IMR-90 (cell line): ENCODE results near the gene HRH2. TPM values are rescaled to one million over a fixed set of nuclear protein-coding genes. Genes with fewer than 3 reads are reported as not detected.

Experiments
- ATAC-seq: fragments of 200-7000 bp; cut with Tn5 transposase; 2 replicates; pipeline ENCODE4 v1.9.1; 2020; ENCODE audit warnings: low read depth, mild to moderate bottlenecking, moderate library complexity
- BruUV-seq: library from RNA; stranded (reverse); fragments of 400-500 nt; replicated peaks from 2 replicates; lab custom pipeline; 2021; lab: Mats Ljungman, UMichigan
- CTCF ChIA-PET: fragments of 300-600 bp; formaldehyde crosslinking; extraction: SDS; loops from one replicate; lab custom pipeline; 2021; ENCODE audit warnings: antibody characterized with exemption; lab: Yijun Ruan, JAX
- POLR2A ChIA-PET: fragments of 300-600 bp; sonication (Branson Sonifier 250); formaldehyde crosslinking; loops from one replicate; lab custom pipeline; 2022; ENCODE audit warnings: antibody characterized with exemption; ENCODE audit not compliant: unreplicated experiment; lab: Charles Lee
- DNase-seq: peaks from one replicate; pipeline ENCODE4 v3.0.0; 2013
- H2AFZ ChIP-seq: replicated peaks from 2 replicates; pipeline ENCODE3; 2013; ENCODE audit warnings: low read length, mild to moderate bottlenecking; ENCODE audit not compliant: poor library complexity
- H2AK5ac ChIP-seq: 2 replicates; pipeline ENCODE4 v1.6.1; 2013; ENCODE audit warnings: low read depth, low read length, inconsistent platforms
- H2AK9ac ChIP-seq: replicated peaks from 2 replicates; pipeline ENCODE3; 2013; ENCODE audit warnings: mild to moderate bottlenecking, low read depth, low read length, moderate library complexity; ENCODE audit not compliant: poor library complexity
- H2BK120ac ChIP-seq: 2 replicates; pipeline ENCODE4 v1.6.1; 2013; ENCODE audit warnings: low read depth, low read length, inconsistent platforms
- H2BK15ac ChIP-seq: 3 replicates; pipeline ENCODE4 v1.6.1; 2013; ENCODE audit warnings: low read depth, low read length, inconsistent platforms
- H2BK20ac ChIP-seq: 2 replicates; pipeline ENCODE4 v1.6.1; 2013; ENCODE audit warnings: low read depth, mild to moderate bottlenecking, inconsistent platforms, low read length, moderate library complexity
- H2BK5ac ChIP-seq: 2 replicates; pipeline ENCODE4 v1.6.1; 2013; ENCODE audit warnings: mild to moderate bottlenecking, low read depth, low read length, inconsistent platforms; ENCODE audit not compliant: poor library complexity, severe bottlenecking
- H3K14ac ChIP-seq: replicated peaks from 2 replicates; pipeline ENCODE4 v1.6.1; 2013; ENCODE audit warnings: low read depth, low read length, inconsistent platforms
- H3K18ac ChIP-seq: 2 replicates; pipeline ENCODE4 v1.6.1; 2013; ENCODE audit warnings: low read depth, low read length, control low read depth
- H3K23ac ChIP-seq: 2 replicates; pipeline ENCODE4 v1.6.1; 2013; ENCODE audit warnings: low read depth, low read length, inconsistent platforms
- H3K27ac ChIP-seq: 2 replicates; pipeline ENCODE4 v1.5.1; 2013; ENCODE audit warnings: mild to moderate bottlenecking, control low read depth, low read length; ENCODE audit not compliant: insufficient read depth
- H3K27me3 ChIP-seq: 2 replicates; pipeline ENCODE4 v1.6.1; 2013; ENCODE audit warnings: low read length; ENCODE audit not compliant: control insufficient read depth, insufficient read depth
- H3K36me3 ChIP-seq: 2 replicates; pipeline ENCODE4 v1.6.1; 2013; ENCODE audit warnings: low read length, mixed read lengths; ENCODE audit not compliant: control insufficient read depth, insufficient read depth
- H3K4ac ChIP-seq: 2 replicates; pipeline ENCODE4 v1.6.1; 2013; ENCODE audit warnings: low read depth, low read length, inconsistent platforms
- H3K4me1 ChIP-seq: 2 replicates; pipeline ENCODE4 v1.6.1; 2013; ENCODE audit warnings: low read length, mixed read lengths; ENCODE audit not compliant: control insufficient read depth, insufficient read depth
- H3K4me2 ChIP-seq: 2 replicates; pipeline ENCODE4 v1.6.1; 2013; ENCODE audit warnings: low read depth, mild to moderate bottlenecking, control low read depth, low read length, moderate library complexity
- H3K4me3 ChIP-seq: 2 replicates; pipeline ENCODE4 v1.5.1; 2013; ENCODE audit warnings: low read depth, mild to moderate bottlenecking, control low read depth, low read length, moderate library complexity; ENCODE audit not compliant: insufficient read depth
- H3K56ac ChIP-seq: 2 replicates; pipeline ENCODE4 v1.6.1; 2013; ENCODE audit warnings: low read length, inconsistent platforms; ENCODE audit not compliant: insufficient read depth; ENCODE audit errors: extremely low read depth
- H3K79me1 ChIP-seq, 2 experiments: 2 replicates each; pipeline ENCODE4 v1.6.1; 2013; ENCODE audit warnings: low read length in 2 of 2, inconsistent platforms in 1 of 2, low read depth in 1 of 2
- H3K9ac ChIP-seq: 2 replicates; pipeline ENCODE4 v1.6.1; 2013; ENCODE audit warnings: low read depth, low read length, control low read depth
- H3K9me1 ChIP-seq: 2 replicates; pipeline ENCODE4 v1.6.1; 2013; ENCODE audit warnings: low read length, inconsistent platforms; ENCODE audit not compliant: insufficient read depth
- H3K9me3 ChIP-seq: 2 replicates; pipeline ENCODE4 v1.6.1; 2013; ENCODE audit warnings: low read length; ENCODE audit not compliant: control insufficient read depth, insufficient read depth
- H4K20me1 ChIP-seq: 2 replicates; pipeline ENCODE4 v1.6.1; 2013; ENCODE audit warnings: low read length, inconsistent platforms; ENCODE audit not compliant: insufficient read depth
- H4K5ac ChIP-seq: 2 replicates; pipeline ENCODE4 v1.6.1; 2013; ENCODE audit warnings: mild to moderate bottlenecking, low read depth, low read length, control low read depth
- H4K8ac ChIP-seq, 2 experiments: 2 replicates each; pipeline ENCODE4 v1.6.1; 2013; ENCODE audit warnings: low read depth in 2 of 2, low read length in 2 of 2, control low read depth in 1 of 2, inconsistent platforms in 1 of 2
- H4K91ac ChIP-seq: 2 replicates; pipeline ENCODE4 v1.6.1; 2013; ENCODE audit warnings: low read depth, low read length, inconsistent platforms; ENCODE audit not compliant: insufficient read depth
- BHLHE40 ChIP-seq: fragments of 150-350 bp; IDR thresholded peaks from 2 replicates; pipeline ENCODE4 v1.6.1; 2016; ENCODE audit warnings: mild to moderate bottlenecking, low read depth, low read length
- CEBPB ChIP-seq: IDR thresholded peaks from 2 replicates; pipeline ENCODE4 v1.6.1; 2012; ENCODE audit warnings: low read depth, low read length, improper control_type of control experiment
- CHD1 ChIP-seq: IDR thresholded peaks from 2 replicates; pipeline ENCODE4 v1.6.1; 2012; ENCODE audit warnings: low read depth, low read length, improper control_type of control experiment
- FOS ChIP-seq: fragments of 150-350 bp; IDR thresholded peaks from 2 replicates; pipeline ENCODE4 v1.6.1; 2016; ENCODE audit warnings: low read depth, low read length
- MAFK ChIP-seq: IDR thresholded peaks from 2 replicates; pipeline ENCODE4 v1.6.1; 2012; ENCODE audit warnings: low read depth, low read length, improper control_type of control experiment
- MAZ ChIP-seq: IDR thresholded peaks from 2 replicates; pipeline ENCODE4 v1.6.1; 2012; ENCODE audit warnings: low read depth, mild to moderate bottlenecking, low read length, improper control_type of control experiment, moderate library complexity, borderline replicate concordance
- MXI1 ChIP-seq: IDR thresholded peaks from 2 replicates; pipeline ENCODE4 v1.6.1; 2012; ENCODE audit warnings: low read depth, mild to moderate bottlenecking, low read length, moderate library complexity, borderline replicate concordance
- NFE2L2 ChIP-seq: fragments of 150-350 bp; IDR thresholded peaks from 2 replicates; pipeline ENCODE4 v1.6.1; 2016; ENCODE audit warnings: low read depth, mild to moderate bottlenecking, low read length
- POLR2A ChIP-seq: IDR thresholded peaks from 2 replicates; pipeline ENCODE4 v1.6.1; 2012; ENCODE audit warnings: mild to moderate bottlenecking, low read depth, low read length
- RAD21 ChIP-seq: IDR thresholded peaks from 2 replicates; pipeline ENCODE4 v1.6.1; 2012; ENCODE audit warnings: low read length, improper control_type of control experiment
- RCOR1 ChIP-seq: IDR thresholded peaks from 2 replicates; pipeline ENCODE4 v1.6.1; 2012; ENCODE audit warnings: mild to moderate bottlenecking, low read length, improper control_type of control experiment; ENCODE audit not compliant: insufficient replicate concordance
- RFX5 ChIP-seq: IDR thresholded peaks from 2 replicates; pipeline ENCODE4 v1.8.0; 2012; ENCODE audit warnings: low read depth, mild to moderate bottlenecking, low read length, moderate library complexity
- SMC3 ChIP-seq: fragments of 150-350 bp; IDR thresholded peaks from 2 replicates; pipeline ENCODE4 v1.6.1; 2016; ENCODE audit warnings: low read depth, mild to moderate bottlenecking, antibody characterized with exemption, low read length, moderate library complexity
- WGBS, 2 experiments: methylation state at CpG; one replicate each; pipeline versions ENCODE4 v1.1.5 to v1.1.7; 2013; ENCODE audit warnings: missing lambda C conversion rate in 2 of 2; ENCODE audit not compliant: insufficient read length in 1 of 2; ENCODE audit errors: extremely low coverage in 2 of 2; 5-methylcytosine and 5-hydroxymethylcytosine counted together
- dilution Hi-C: fragments of 300-500 bp; cut with HindIII; formaldehyde crosslinking; loops from one replicate; pipeline ENCODE4 v1.14.3; 2018; ENCODE audit warnings: low sequenced_read_pairs; ENCODE audit not compliant: unreplicated experiment
- in situ Hi-C: fragments of 300-500 bp; cut with MboI; formaldehyde crosslinking; loops from 3 replicates; pipeline ENCODE4 v1.14.3; 2019; ENCODE audit warnings: low sequenced_read_pairs, inconsistent platforms, mixed read lengths
- intact Hi-C: fragments of 100-400 bp; cut with micrococcal nuclease; formaldehyde crosslinking; loops from 2 replicates; pipeline ENCODE4 v1.10.0; 2022
- polyA plus RNA-seq, 3 experiments: library from polyadenylated mRNA; depleted of rRNA; stranded (reverse); fragments of >200 nt; gene quantifications; 2 replicates each; pipeline ENCODE4 v1.2.3, GENCODE V29; 2012; ENCODE audit warnings: low replicate concordance in 1 of 3
- total RNA-seq: library from RNA; depleted of rRNA; stranded (reverse); fragments of >200 nt; gene quantifications from 2 replicates; pipeline ENCODE4 v1.2.3, GENCODE V29; 2012
- TF ChIP-seq, protein P1 (sequence below): conservative IDR thresholded peaks from 2 replicates; pipeline ENCODE4 v1.5.1; 2012; ENCODE audit warnings: mild to moderate bottlenecking, low read depth, low read length, improper control_type of control experiment
- TF ChIP-seq, protein P2 (sequence below): fragments of 150-350 bp; IDR thresholded peaks from 2 replicates; pipeline ENCODE4 v1.6.1; 2016; ENCODE audit warnings: low read depth, mild to moderate bottlenecking, low read length, moderate library complexity, borderline replicate concordance
- TF ChIP-seq, protein P3 (sequence below): fragments of 150-350 bp; IDR thresholded peaks from 2 replicates; pipeline ENCODE4 v1.6.1; 2017; ENCODE audit warnings: mild to moderate bottlenecking, antibody characterized with exemption, low read length, low read depth

The HRH2 gene
- total and polyA plus RNA-seq, 2 of the 4 experiments (the other 2 are of a cell fraction), result not detected

DNA sequence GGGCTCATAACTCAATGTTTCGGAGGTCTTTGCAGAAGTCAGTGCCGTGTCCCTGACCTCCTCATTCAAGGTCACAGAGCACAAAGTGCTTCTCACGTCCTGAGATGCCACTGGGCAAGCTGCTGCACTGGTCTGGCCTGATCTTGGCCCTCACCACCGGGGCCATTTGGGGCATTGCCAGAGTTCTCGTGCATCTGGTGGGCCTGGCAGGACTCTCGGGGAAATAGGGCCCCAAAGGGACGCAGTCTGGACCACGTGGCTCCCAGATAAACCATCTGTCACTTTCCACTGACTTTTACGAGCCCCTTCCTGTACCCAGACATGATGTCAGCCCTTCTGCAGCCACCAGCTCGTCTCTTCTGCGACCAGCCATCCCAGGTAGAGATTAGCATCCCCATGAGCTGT, 54.8 kb downstream of the HRH2 start:
- WGBS, 2 experiments, result 23% methylated on average over 4 of the region's 11 CpGs; no CpG with 5 or more reads in 1 of the 2 experiments
- H2BK20ac ChIP-seq, result no peak overlapping the region
- H2AK5ac ChIP-seq, result no peak overlapping the region
- DNase-seq, result no peak
- no peak overlapping the region for H2AFZ ChIP-seq
- no peak overlapping the region for H2BK15ac ChIP-seq
- TF ChIP-seq RCOR1 (no peak), CHD1 (no peak), NFE2L2 (no peak), SMC3 (no peak), MAZ (no peak), POLR2A (no peak), MXI1 (no peak), RFX5 (no peak), BHLHE40 (no peak), MAFK (no peak), FOS (no peak), CEBPB (no peak), RAD21 (no peak)
- TF ChIP-seq, protein P1, sequence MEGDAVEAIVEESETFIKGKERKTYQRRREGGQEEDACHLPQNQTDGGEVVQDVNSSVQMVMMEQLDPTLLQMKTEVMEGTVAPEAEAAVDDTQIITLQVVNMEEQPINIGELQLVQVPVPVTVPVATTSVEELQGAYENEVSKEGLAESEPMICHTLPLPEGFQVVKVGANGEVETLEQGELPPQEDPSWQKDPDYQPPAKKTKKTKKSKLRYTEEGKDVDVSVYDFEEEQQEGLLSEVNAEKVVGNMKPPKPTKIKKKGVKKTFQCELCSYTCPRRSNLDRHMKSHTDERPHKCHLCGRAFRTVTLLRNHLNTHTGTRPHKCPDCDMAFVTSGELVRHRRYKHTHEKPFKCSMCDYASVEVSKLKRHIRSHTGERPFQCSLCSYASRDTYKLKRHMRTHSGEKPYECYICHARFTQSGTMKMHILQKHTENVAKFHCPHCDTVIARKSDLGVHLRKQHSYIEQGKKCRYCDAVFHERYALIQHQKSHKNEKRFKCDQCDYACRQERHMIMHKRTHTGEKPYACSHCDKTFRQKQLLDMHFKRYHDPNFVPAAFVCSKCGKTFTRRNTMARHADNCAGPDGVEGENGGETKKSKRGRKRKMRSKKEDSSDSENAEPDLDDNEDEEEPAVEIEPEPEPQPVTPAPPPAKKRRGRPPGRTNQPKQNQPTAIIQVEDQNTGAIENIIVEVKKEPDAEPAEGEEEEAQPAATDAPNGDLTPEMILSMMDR, result no peak
- TF ChIP-seq, protein P2, sequence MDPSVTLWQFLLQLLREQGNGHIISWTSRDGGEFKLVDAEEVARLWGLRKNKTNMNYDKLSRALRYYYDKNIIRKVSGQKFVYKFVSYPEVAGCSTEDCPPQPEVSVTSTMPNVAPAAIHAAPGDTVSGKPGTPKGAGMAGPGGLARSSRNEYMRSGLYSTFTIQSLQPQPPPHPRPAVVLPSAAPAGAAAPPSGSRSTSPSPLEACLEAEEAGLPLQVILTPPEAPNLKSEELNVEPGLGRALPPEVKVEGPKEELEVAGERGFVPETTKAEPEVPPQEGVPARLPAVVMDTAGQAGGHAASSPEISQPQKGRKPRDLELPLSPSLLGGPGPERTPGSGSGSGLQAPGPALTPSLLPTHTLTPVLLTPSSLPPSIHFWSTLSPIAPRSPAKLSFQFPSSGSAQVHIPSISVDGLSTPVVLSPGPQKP, result no peak
- TF ChIP-seq, protein P3, sequence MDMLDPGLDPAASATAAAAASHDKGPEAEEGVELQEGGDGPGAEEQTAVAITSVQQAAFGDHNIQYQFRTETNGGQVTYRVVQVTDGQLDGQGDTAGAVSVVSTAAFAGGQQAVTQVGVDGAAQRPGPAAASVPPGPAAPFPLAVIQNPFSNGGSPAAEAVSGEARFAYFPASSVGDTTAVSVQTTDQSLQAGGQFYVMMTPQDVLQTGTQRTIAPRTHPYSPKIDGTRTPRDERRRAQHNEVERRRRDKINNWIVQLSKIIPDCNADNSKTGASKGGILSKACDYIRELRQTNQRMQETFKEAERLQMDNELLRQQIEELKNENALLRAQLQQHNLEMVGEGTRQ, result no peak
- H3K4me2 ChIP-seq, result no peak overlapping the region
- H3K4me3 ChIP-seq, result no peak overlapping the region
- no peak overlapping the region for H3K14ac ChIP-seq
- H2BK120ac ChIP-seq, result no peak overlapping the region
- intact Hi-C loops, result no loop called here
- dilution Hi-C loops, result no loop called here
- no peak overlapping the region for H4K8ac ChIP-seq
- no peaks in the 10 kb centered on the region for H3K9me1 ChIP-seq
- POLR2A ChIA-PET, result no interaction called here
- H4K91ac ChIP-seq, result no peak overlapping the region
- H3K18ac ChIP-seq, result no peak overlapping the region
- H3K23ac ChIP-seq, result no peak overlapping the region
- H3K36me3 ChIP-seq, result no peaks in the 10 kb centered on the region
- H2AK9ac ChIP-seq, result no peak overlapping the region
- H3K27me3 ChIP-seq, result no peaks in the 10 kb centered on the region
- H4K20me1 ChIP-seq, result no peaks in the 10 kb centered on the region
- H2BK5ac ChIP-seq, result no peak overlapping the region
- BruUV-seq, result no TSS peak
- H3K4me1 ChIP-seq, result no peaks in the 10 kb centered on the region
- no peak overlapping the region for H3K4ac ChIP-seq
- no peak overlapping the region for H3K56ac ChIP-seq
- H3K9ac ChIP-seq, result no peak overlapping the region
- peaks cover 16% of the 10 kb centered on the region for H3K9me3 ChIP-seq
- no peaks in the 10 kb centered on the region for H3K79me1 ChIP-seq
- no peak for ATAC-seq
- no peak overlapping the region for H3K27ac ChIP-seq
- H4K5ac ChIP-seq, result no peak overlapping the region
- CTCF ChIA-PET, result no interaction called here
- in situ Hi-C loops, result no loop called here
